ENCODE measurements around the gene KAT7. TPM values are rescaled to one million over a fixed set of nuclear protein-coding genes. Genes with fewer than 3 reads are reported as not detected.

KAT7 gene
- total and polyA plus RNA-seq, 2 of the 8 experiments (the other 6 are each of a cell fraction or from before 2014, with no cell fraction given), result 90.9 to 139 TPM

DNA sequence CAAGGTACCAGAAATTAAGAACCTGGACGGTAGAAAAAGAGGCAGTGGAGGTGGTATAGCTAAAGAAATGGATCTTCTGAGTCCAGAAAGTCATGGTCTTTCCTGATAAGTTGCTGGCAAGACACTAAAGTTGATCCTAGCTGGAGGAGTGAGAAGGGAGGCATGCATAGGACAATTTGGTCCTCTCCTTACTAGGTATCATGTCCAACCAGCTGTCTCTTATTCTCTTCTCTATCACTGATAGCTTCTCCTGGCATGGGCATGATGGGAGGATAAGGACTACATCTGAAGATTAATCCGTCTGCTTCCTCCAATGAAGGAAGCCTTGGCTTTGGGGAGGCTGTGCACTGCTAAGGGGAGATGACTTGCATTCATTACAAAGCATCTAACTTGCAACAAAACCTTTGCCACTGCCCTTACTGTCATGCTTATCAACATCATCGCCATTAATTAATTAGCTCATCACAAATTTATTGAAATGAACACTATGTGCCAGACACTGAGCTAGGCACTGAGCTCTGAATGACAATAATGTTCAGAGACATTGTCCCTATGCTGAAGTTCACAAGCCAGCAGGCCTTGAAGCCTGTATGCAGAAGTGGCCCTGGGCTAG is 21.5 kb upstream of the KAT7 start:
- H2BK15ac ChIP-seq (ENCODE audit: low read length), result no peak overlapping the region
- no peak for TF ChIP-seq SUZ12 (IDR thresholded peaks at IDR 0.05; ENCODE audit: low read length)
- TF ChIP-seq CEBPB (IDR thresholded peaks at IDR 0.05; ENCODE audit: low read depth, low read length), result no peak
- TF ChIP-seq HDAC6 (IDR thresholded peaks at IDR 0.05; ENCODE audit: low read depth, low read length), result no peak
- no peak for TF ChIP-seq CREB1 (IDR thresholded peaks at IDR 0.05)
- TF ChIP-seq JUN (IDR thresholded peaks at IDR 0.05; ENCODE audit: low read depth, low read length), result no peak
- TF ChIP-seq TAF7 (optimal IDR thresholded peaks at IDR 0.05; ENCODE audit: borderline replicate concordance, low read depth, low read length), result no peak
- TF ChIP-seq TCF12 (IDR thresholded peaks at IDR 0.05; ENCODE audit: low read depth, low read length), result no peak
- TF ChIP-seq RNF2 (IDR thresholded peaks at IDR 0.05; ENCODE audit: borderline replicate concordance, low read depth, low read length, missing control alignments, poor library complexity, severe bottlenecking), result no peak
- TF ChIP-seq NRF1 (IDR thresholded peaks at IDR 0.05; ENCODE audit: low read depth, low read length), result no peak
- no peak for TF ChIP-seq SIX5 (IDR thresholded peaks at IDR 0.05; ENCODE audit: low read depth, low read length)
- no peaks in the 10 kb centered on the region for H3K79me1 ChIP-seq (ENCODE audit: low read depth, low read length)
- no peak overlapping the region for H3K27ac ChIP-seq (ENCODE audit: low read depth, low read length)
- no peak overlapping the region for H3K9ac ChIP-seq (replicated peaks in 1 of 4; ENCODE audit: extremely low read depth in 1 of 4, low read depth in 3 of 4, low read length in 3 of 4)
- no peak overlapping the region for H2BK12ac ChIP-seq (ENCODE audit: low read depth, low read length)
- H4K20me1 ChIP-seq (replicated peaks in 1 of 2; ENCODE audit: control insufficient read depth in 1 of 2, insufficient read depth in 2 of 2, low read length in 2 of 2), result no peaks in the 10 kb centered on the region
- peaks cover 0 to 12% (median 3%) of the 10 kb centered on the region in 4 experiments; a peak in 5 of 7 replicates for H3K4me1 ChIP-seq (replicated peaks in 1 of 4; ENCODE audit: control insufficient read depth in 3 of 4, insufficient read depth in 4 of 4, low read length in 3 of 4)
- no peak overlapping the region for H4K5ac ChIP-seq (ENCODE audit: insufficient read length, low read depth, low read length)
- no peak overlapping the region for H2BK5ac ChIP-seq (ENCODE audit: low read depth, low read length)
- no peak for FAIRE-seq
- no peak overlapping the region for H3K4ac ChIP-seq (replicated peaks; ENCODE audit: insufficient read length, low read depth, low read length)
- H2BK120ac ChIP-seq (replicated peaks; ENCODE audit: low read depth, low read length), result no peak overlapping the region
- H3K14ac ChIP-seq (ENCODE audit: insufficient read length), result no peak overlapping the region
- CTCF ChIA-PET (ENCODE audit: partially characterized antibody), result interaction anchor here (1.2 to 3.1 kb wide), 2 partner anchors 11 to 16 kb away, joined by 3 to 12 read pairs; no protein-coding TSS in a partner anchor
- no peak overlapping the region for H2BK20ac ChIP-seq (ENCODE audit: low read length)
- H2AK5ac ChIP-seq (ENCODE audit: low read depth, low read length), result no peak overlapping the region
- DNase-seq (ENCODE audit: low read depth in 1 of 2, low spot score in 2 of 2), result no peak
- no peak overlapping the region for H3K4me2 ChIP-seq (ENCODE audit: insufficient read depth in 1 of 2, low read depth in 2 of 2, low read length in 2 of 2)
- H3K79me2 ChIP-seq (ENCODE audit: control insufficient read depth in 1 of 2, insufficient read depth in 2 of 2, low read length in 2 of 2), result peaks cover 11 to 15% of the 10 kb centered on the region in 2 experiments; a peak in 3 of 4 replicates
- POLR2A ChIA-PET (ENCODE audit: partially characterized antibody), result interaction anchor here (0.8 to 3.2 kb wide), 4 partner anchors 9 to 59 kb away, joined by 3 to 12 read pairs (median 8); partner anchors contain the start of genes KAT7 and SLC35B1
- no peak overlapping the region for H4K8ac ChIP-seq (ENCODE audit: extremely low read depth, insufficient read depth, low read length)
- no peak overlapping the region for H4K91ac ChIP-seq (replicated peaks; ENCODE audit: insufficient read length, low read length)
- H3K9me3 ChIP-seq (ENCODE audit: insufficient read depth in 2 of 2, low read depth in 1 of 2, low read length in 1 of 2), result no peaks in the 10 kb centered on the region
- H3K27me3 ChIP-seq (replicated peaks in 1 of 4; ENCODE audit: control insufficient read depth in 3 of 4, extremely low read depth in 1 of 4, insufficient read depth in 3 of 4, low read length in 3 of 4), result no peaks in the 10 kb centered on the region
- no peak overlapping the region for H3K56ac ChIP-seq (replicated peaks; ENCODE audit: insufficient read length, low read depth, low read length)
- H2AFZ ChIP-seq (ENCODE audit: low read length), result no peak overlapping the region
- H3K23ac ChIP-seq (ENCODE audit: insufficient read length), result no peak overlapping the region
- no peaks in the 10 kb centered on the region for H3K36me3 ChIP-seq (ENCODE audit: control insufficient read depth in 2 of 4, insufficient read depth in 4 of 4, low read length in 3 of 4)
- H3K23me2 ChIP-seq (ENCODE audit: low read depth, low read length), result peaks cover 7% of the 10 kb centered on the region; the same call in 1 of the 2 replicates
- H3K4me3 ChIP-seq (ENCODE audit: extremely low read depth in 1 of 4, insufficient read depth in 2 of 4, low read depth in 3 of 4, low read length in 4 of 4), result no peak overlapping the region
- no peak overlapping the region for H3K18ac ChIP-seq (ENCODE audit: extremely low read depth, low read length)
- WGBS, 2 experiments (ENCODE audit: extremely low coverage in 1 of 2, insufficient coverage in 1 of 2, insufficient read length in 1 of 2, insufficient replicate concordance in 2 of 2, low coverage in 1 of 2, low lambda C conversion rate in 2 of 2, missing lambda C conversion rate in 1 of 2), result 78% methylated on average over 3 of the region's 3 CpGs; no CpG with 5 or more reads in 1 of the 2 experiments

Measured in H1 (cell line).